HG02870 (cell line): ENCODE data around the gene PPP1CA.

ENCODE experiments used
- ATAC-seq: cut with Tn5 transposase; IDR thresholded peaks from one replicate; pipeline ENCODE4 v1.9.1; 2021; ENCODE audit warnings: mild to moderate bottlenecking, moderate library complexity; ENCODE audit not compliant: unreplicated experiment

PPP1CA gene

DNA sequence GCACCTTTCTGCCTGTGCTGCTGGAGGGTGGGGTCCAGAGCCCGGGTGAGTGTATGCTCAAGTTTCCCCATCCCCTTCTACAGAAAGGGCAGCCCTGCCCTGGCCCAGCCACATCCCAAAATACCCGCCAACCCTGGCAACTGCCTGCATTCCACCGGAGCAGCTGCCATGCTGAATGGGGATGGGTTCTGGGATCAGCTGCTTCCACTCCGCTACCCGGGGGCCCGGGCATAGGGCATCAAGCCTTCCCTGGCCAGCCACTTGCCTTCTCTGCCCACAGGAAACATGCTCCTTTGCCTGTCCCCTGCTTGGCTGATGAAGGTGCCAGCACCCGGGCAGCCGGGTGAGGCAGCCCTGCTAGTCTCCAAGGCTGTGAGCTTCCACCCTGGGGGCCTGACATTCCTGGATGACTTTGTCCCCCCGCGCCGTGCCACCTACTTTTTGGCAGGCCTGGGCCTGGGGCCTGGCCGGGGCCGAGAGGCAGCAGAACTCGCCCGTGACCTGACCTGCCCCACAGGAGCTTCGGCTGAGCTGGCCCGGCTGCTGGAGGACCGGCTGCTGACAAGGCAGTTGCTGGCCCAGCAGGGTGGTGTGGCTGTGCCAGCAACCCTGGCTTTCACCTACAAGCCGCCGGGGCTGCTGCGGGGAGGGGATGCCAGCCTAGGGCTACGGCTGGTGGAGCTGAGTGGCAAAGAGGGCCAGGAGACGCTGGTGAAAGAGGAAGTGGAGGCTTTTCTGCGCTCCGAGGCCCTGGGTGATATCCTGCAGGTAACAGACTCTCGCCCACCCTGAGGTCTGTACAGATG is 17.0 kb upstream of the PPP1CA start:
- no peak for ATAC-seq

DNA sequence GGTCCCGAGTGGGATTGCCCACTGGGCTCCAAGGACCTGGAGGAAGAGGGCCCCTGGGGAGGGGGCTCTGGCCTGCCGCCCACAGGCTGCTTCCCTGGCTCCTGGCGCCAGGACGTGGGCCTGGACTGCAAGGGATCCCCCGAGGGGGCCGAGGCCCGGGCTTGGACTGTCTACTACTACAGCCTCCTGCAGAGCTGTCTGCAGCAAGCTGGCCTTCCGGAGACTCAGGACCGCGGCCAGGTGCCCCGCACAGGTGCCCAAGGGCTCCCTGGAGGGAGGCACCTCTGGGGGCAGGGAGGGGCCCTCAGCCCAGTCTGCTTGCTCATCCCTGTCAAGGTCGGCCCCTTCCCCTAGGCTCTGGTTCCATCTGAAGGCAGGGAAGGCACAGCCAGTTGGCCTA is 15.8 kb upstream of the PPP1CA start:
- no peak for ATAC-seq

DNA sequence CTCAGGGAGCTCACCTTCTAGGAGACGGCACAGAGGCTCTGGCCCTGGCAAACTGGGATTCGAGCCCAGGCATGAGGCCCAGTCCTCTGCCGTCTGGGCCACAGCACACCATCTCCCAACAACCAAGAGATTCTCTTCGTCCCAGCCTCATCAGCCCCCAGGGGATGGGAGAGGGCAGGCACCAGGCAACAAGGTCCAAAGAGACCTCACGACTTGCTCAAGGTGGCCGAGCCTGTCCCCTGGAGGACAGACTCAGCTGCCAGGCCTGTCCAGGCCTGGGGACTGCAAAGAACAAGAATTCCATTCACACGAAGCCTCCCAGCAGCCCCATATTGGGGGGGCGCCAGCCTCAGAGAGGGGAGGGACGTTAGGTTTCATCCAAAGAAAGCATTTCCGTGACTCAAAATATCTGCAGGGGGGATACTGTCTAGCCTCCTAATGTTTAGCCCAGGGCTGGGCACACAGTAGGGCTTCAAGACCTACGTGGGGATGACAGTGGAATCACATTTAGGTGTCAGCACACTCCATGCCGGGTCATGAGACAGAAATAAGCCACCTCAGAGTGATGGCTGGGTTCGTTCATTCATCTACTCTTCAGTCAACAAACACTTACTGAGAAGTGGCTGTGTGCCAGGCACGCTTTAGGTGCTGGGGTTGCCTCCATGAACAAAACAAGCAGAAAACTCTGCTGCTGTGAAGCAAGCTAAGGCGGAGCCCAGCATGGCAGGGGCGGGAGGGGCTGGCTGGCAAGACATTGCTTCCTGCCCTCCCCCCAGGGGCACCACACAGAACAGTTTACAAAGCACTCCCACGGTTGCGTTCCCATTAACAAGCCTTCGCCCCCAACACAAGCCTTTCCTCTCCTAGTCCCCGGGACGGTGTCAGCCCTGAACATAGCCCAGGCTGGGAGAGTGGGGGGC is 15.0 kb upstream of the PPP1CA start:
- no peak for ATAC-seq

DNA sequence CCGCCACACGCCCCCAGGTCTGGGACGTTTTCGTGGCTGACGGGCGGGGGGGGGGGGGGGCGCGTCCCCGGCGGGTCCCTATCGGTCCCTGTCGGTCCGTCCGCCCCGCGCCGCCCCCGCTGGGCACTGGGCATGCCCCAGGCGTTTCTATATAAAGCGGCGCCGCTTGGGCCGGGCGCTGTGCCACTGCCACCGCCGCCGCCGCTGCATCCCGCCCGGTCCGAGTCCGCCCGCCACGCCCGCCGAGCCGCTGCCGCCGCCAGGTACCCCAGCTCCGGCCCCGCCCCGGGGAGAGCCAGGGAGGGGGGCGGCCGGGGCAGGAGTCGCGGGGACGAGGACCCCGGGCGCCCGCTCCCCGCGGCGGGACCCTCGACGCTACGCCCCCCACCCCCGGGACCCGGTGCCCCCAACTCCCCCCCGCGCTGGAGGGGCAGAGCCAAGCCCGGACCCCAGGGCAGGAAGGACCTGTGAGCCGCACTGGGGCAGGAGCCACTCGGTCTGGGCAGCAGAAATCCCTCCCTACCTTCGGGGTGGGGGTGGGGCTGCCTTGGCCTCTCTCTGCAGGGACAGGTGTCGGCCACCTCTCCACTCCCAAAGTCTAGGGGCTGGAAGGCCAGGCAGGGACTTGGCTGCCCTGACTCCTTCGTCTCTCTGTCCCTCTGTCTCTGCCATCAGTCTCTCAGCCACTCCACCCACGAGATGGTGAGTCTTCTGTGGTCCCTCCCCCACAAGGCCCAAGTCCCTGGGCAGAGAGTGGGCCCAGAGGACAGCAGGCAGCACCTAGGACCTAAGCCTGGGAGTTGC is 14.0 kb upstream of the PPP1CA start, which contains the start of gene CARNS1:
Gene CARNS1 (plus strand): TSS at position 178 of the 804 bp plus-strand sequence. CDS start 522 bp downstream, at position 700.
- ATAC-seq = no peak

GRCh38 chr11:67413266-67413849 is 11.7 kb upstream of the PPP1CA start:
- ATAC-seq = no peak

- ATAC-seq = no peak
Observed at GRCh38 chr11:67412495-67413179, 11.0 kb upstream of the PPP1CA start.

DNA sequence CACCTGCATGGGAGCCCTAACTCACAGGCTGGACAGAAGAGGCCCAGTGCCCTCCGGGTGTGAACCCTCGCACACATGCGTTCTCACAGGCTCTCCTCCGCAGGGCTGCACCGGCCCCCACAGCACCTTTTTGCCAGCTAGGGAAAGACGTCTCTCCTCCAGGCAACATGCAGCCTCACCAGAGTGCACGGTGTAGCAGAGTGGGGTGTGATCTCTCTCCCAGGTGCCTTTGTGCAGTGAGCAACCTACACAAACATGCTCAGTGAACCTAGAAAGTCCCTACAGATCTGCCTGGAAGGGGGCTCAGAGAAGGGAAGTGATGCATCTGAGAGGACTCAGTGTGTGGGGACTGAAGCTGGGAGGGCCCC is 10.1 kb upstream of the PPP1CA start:
- ATAC-seq = no peak

- ATAC-seq = no peak
Observed at GRCh38 chr11:67410984-67411784, 9.5 kb upstream of the PPP1CA start.

DNA sequence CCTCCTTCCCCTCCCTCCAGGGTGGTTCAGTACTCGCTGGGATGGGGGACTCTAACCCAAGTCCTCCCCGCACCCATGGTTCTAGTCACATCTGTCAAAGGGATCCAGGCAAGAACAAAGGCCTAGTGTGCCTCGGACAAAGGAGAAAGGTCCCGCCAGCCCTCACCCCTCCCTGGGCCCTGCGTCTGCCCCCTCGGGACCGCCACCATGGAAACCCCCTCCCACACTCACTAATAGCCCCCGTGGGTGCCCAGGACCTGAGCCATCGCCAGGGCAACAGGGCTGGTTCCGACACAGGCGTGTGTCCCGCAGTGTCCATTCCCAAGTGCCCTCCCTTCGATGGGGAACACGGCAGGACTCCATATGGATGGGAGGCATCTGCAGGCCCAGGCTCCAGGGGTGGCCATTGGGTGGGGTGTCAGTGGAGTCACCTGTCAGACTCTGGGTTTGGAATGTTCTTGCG is 8.7 kb upstream of the PPP1CA start:
- no peak for ATAC-seq

DNA sequence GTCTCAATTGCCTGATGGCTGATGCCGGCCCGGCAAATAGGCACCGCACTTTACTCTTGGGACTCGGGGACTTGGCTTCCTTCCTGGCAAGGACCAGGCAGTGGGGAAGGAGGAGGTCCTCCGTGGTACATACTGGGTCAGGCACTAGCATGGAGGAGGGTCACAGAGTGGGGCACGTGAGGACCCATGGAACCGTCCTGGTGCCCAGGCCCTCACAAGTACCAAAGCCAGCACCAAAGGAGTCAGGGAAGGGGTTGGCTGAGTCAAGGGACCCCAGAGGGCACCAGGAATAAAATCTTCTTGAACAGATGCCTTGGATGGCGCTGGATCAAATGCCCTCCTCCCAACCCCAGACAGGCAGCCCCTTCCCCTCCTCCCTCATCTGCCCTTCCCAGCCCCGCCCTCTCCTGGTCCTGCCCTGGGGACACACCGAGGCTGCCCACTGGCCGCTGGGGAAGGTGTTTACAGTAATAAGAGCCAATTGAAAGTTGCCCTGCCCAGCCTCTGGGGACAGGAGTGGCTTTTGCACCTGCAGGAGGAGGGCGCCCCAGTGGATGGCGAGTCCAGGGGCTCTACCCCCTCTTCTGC is 8.2 kb upstream of the PPP1CA start:
- ATAC-seq = no peak

GRCh38 chr11:67409261-67409666 is 7.6 kb upstream of the PPP1CA start:
- peak; percentile 37 for ATAC-seq

DNA sequence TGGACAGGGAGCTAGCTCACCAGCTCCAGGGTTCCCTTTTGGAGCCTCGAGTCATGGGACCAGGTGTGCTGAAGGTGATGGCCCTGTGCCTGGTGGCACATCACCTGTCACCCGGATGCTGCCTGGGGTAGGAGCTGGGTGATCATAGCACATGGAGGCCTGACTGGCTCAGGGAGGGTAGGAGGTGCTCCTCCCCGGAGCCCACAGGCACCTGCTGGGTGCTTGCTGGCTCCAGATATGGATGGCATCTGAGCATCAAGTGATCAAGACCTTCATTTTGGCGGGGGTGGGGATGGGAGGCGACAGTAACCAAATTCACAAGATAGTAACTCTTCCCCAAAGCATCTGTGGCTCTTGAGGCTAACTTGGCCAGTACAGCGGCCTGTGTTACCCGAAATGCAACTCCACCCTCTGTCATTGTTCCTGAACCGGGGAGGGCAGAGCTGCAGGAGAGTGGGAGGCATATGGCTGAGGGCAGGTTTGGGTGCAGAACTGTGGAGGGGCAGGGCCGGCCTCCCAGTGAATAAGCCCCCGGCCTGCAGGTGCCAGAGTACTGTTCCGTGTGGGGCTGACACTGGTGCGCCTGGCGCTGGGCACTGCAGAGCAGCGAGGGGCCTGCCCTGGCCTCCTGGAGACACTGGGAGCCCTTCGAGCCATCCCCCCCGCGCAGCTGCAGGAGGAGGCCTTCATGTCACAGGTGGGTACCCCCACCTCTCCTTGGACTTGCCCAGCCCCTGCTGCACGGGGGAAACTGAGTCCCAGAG is 7.0 kb upstream of the PPP1CA start:
- ATAC-seq = no peak

GRCh38 chr11:67407688-67408163 is 6.1 kb upstream of the PPP1CA start:
- no peak for ATAC-seq

GRCh38 chr11:67406969-67407687 is 5.5 kb upstream of the PPP1CA start:
- no peak for ATAC-seq

DNA sequence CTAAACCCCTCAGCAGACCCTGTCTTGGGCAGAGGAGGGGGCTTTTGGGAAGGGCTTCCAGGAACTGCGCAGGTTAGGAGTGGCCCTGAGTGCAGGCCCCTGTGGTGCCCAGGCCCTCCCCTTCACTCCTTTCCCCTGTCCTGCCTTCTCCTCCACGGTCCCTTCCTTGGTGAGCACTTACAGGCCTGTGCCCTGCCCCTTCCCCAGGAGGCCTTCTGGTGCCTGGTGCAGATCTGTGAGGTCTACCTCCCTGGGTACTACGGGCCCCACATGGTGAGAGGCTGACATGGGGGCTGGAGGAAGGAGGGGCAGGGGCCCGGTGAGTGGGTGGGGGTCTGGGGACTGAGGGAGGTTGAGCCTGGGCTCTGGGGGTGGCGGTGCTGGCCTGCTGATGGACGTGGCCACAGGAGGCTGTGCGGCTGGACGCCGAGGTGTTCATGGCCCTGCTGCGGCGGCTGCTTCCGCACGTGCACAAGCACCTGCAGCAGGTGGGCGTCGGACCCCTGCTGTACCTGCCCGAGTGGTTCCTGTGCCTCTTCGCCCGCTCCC is 4.8 kb upstream of the PPP1CA start:
- ATAC-seq = no peak

DNA sequence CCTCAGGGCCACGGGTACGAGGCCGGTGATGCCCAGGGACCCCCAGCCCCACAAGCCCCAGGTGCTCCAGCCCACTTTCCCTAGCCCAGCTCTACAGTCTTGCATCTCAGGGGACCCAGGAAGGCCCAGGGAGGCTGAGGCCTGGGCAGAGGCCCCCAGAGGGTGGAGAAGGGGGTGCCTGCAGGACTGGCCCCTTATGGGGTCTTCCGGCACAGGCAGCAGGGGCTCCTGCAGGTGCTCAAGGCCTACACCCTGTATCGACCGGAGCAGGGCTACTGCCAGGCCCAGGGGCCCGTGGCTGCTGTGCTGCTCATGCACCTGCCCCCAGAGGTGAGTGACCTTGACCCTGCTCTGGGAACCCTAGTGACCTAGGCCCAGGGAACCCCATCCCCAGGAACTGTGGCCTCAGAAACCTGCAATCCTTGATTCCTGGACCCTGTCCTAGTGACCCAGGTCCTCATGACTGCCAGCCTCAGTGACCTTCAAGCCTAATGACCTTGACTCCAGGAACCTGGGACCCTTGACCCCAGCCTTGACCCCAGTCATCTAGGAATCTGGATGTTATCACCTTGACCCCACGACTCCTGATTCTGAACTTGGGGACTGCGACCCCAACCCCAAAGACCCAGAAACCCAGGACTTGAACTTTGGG is 4.2 kb upstream of the PPP1CA start:
- ATAC-seq = no peak

GRCh38 chr11:67405196-67405567 is 3.5 kb upstream of the PPP1CA start:
- no peak for ATAC-seq
